GM12865 (cell line): ENCODE measurements around the gene ITSN1.

Experiments
- DNase-seq: peaks from one replicate; pipeline ENCODE4 v3.0.0; 2010; ENCODE audit warnings: low read depth
- H3K4me3 ChIP-seq: 2 replicates; pipeline ENCODE4 v1.5.1; 2011; ENCODE audit warnings: mild to moderate bottlenecking, low read depth, low read length, control low read depth
- TF ChIP-seq, protein P1 (sequence below): IDR thresholded peaks from 2 replicates; pipeline ENCODE4 v1.5.1; 2011; ENCODE audit warnings: low read length, control low read depth, low read depth, inconsistent platforms; ENCODE audit not compliant: insufficient read depth; ENCODE audit errors: missing control alignments

ITSN1 gene

DNA sequence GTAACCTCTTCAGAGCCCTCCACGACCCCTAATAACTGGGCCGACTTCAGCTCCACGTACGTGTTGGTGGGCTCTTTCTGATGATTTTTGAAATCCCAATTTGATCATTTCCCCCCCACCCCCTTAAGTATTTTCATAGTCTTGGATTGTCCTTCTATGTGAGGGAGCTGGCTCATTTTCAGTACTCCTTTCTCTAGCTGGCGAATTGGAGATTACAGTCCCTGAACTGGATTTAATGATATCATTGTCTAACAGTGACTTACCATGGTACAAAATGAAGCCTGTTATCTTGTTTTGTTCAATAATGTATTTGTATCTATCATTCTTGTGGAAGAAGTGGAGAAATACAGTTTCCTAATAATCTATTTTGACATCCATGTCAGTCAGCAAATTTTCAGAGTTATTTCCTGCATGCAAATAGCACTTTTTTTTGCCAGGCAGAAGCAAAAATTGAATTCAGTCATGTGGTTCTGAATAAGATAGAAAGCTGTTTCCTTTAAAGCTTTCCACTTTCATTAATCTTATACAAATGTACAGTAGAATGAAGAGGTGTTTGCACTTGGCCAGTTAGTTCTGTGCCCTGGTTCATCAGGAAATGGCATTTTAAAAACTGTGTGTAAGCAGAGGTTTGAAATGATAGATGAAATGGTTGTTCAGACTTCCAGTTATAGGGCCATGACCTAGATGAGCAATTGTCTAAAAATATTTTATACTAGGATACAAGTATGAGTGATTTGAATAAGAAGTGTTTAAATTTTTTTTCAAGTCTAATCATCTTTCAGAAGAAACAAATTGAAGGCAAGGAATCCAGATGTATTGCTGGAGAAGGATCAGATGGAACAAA is 169.1 kb downstream of the ITSN1 start:
- no peak overlapping the region for H3K4me3 ChIP-seq
- TF ChIP-seq, protein P1, sequence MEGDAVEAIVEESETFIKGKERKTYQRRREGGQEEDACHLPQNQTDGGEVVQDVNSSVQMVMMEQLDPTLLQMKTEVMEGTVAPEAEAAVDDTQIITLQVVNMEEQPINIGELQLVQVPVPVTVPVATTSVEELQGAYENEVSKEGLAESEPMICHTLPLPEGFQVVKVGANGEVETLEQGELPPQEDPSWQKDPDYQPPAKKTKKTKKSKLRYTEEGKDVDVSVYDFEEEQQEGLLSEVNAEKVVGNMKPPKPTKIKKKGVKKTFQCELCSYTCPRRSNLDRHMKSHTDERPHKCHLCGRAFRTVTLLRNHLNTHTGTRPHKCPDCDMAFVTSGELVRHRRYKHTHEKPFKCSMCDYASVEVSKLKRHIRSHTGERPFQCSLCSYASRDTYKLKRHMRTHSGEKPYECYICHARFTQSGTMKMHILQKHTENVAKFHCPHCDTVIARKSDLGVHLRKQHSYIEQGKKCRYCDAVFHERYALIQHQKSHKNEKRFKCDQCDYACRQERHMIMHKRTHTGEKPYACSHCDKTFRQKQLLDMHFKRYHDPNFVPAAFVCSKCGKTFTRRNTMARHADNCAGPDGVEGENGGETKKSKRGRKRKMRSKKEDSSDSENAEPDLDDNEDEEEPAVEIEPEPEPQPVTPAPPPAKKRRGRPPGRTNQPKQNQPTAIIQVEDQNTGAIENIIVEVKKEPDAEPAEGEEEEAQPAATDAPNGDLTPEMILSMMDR = no peak
- no peak for DNase-seq

DNA sequence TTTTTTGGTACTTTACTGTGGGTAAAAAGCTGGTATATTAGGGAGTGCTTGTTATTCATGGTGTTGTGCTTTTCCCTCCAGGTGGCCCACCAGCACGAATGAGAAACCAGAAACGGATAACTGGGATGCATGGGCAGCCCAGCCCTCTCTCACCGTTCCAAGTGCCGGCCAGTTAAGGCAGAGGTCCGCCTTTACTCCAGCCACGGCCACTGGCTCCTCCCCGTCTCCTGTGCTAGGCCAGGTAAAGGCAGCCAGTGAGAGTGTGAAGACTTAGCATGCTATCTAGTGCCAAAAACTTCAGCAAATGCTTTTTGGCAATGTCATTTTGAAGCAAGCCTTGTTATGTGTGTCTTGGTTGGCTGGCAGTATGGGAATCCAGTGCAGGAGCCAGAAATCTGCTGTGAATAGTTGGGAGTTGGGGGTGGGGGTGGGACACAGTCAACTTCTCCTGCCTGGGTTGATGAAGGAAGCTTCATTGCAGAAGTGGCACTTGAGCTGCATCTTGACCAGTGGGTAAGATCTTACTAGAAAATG is 171.6 kb downstream of the ITSN1 start:
- TF ChIP-seq, protein P1 = no peak
- no peak for DNase-seq
- H3K4me3 ChIP-seq = no peak overlapping the region

DNA sequence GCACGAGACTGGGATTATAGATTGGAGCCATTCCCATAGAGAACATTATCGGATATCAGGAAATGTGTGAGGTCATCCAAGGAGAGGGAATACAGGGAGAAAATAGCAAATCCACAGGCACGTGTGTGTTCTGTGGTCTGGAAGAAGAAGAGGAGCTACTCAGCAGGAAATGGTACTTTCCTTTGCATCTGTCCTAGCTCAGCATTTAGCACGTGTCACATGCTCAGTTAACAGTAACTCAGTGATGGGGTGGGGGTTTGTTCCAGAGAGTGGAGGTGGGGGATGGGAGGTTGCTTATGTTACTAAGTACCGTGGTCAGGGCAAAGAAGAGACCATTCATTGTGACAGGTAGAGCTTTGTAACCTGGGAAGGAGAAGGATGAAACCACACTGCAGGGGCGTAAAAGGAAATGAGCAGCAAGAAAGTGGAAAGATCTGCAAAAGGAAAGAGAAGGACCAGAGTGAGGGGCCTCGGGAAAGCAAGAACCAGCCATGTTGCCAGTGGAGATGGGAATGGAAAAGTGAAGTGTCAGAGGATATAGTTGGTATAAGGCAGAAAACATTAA is 172.9 kb downstream of the ITSN1 start:
- DNase-seq = no peak
- H3K4me3 ChIP-seq = no peak overlapping the region
- TF ChIP-seq, protein P1 = no peak

DNA sequence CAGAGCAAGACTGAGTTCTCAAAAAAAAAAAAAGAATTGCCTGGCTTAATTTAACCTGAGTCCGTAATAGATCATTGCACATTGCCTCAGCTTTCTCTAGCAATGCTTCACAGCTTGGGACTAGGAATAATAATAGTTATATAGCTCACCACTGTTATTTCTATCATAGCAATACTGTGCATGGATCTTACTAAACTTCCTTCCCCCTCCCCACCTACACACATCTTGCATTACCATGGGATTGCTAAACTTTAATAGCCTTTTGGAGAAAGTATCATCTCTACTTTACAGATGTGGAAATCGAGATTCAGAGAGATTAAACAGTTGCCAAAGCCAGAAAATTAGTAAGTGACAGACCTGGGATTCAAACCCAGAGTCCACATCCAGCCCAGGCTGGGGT is 173.9 kb downstream of the ITSN1 start:
- no peak overlapping the region for H3K4me3 ChIP-seq
- TF ChIP-seq, protein P1 = no peak
- DNase-seq = no peak

DNA sequence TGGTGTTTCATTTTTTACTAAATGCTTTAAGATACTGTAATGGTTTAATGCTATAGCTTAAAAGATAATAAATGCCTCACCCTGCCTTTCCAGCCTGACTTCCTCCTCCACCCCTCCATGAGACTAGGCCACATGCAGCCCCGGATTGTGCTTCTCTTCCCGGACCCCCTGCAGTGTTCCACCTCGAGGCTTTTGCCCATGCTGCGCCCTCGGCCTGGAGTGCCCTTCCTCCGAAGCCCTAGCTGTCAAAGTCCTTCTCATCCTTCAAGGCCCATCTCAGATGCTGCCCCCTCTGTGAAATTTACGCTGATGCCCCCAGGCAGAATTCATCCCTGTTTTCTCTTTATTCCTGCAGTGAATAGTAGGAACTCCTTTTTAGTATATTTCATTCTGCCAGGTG is 174.8 kb downstream of the ITSN1 start:
- no peak for DNase-seq
- TF ChIP-seq, protein P1 = no peak
- H3K4me3 ChIP-seq = no peak overlapping the region

DNA sequence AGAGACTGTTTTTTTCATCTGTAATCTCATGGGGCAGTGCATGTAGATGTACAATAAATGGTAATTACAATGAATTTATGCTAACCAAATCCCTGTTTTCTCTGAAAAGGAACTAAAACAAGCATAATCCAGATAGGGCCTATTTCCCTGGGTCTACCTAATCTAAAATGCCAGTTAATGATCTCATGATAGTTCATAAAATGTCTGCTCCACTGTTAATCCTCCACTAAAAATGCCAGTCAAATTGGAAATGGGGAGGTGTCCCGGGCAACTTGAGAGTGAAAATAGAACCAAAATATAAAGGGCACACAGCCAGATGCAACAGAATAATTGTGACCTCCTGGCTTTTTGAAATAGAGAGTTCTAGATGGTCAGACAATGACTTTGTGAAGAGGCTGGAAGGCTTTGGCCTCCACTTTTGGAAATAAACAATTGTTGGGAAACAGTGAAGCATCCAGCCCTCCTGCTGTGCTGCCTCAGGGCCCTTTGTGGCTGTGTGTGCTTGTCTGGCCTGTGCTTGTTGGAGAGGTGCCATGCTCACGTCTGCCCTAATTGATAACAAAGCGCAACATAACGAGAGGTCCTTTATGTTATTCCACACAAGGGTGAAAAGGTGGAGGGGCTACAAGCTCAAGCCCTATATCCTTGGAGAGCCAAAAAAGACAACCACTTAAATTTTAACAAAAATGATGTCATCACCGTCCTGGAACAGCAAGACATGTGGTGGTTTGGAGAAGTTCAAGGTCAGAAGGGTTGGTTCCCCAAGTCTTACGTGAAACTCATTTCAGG is 175.6 kb downstream of the ITSN1 start:
- no peak for DNase-seq
- no peak overlapping the region for H3K4me3 ChIP-seq
- TF ChIP-seq, protein P1 = no peak
